H1 (cell line): ENCODE results near the gene GLMP. TPM values are rescaled to one million over a fixed set of nuclear protein-coding genes. Genes with fewer than 3 reads are reported as not detected.

Experiments used
- CTCF ChIA-PET: fragments of 300-600 bp; sonication (Branson Sonifier 250); formaldehyde crosslinking; loops from one replicate; lab custom pipeline; 2021; ENCODE audit not compliant: partially characterized antibody; lab: Charles Lee
- POLR2A ChIA-PET: fragments of 300-600 bp; sonication (Branson Sonifier 250); formaldehyde crosslinking; loops from one replicate; lab custom pipeline; 2021; ENCODE audit warnings: inconsistent platforms; ENCODE audit not compliant: partially characterized antibody; lab: Charles Lee
- DNase-seq, 2 experiments: peaks; one replicate each; pipeline versions ENCODE4 v3.0.0 to v3.0.0-alpha.2; 2010 to 2022; ENCODE audit warnings: low spot score in 2 of 2, low read depth in 1 of 2, mixed read lengths in 1 of 2
- FAIRE-seq: peaks from 2 replicates; lab custom pipeline; 2011; peaks lifted over from hg19 to GRCh38; lab: Jason Lieb, UNC
- H2AFZ ChIP-seq: 2 replicates; pipeline ENCODE4 v1.8.1; 2012; ENCODE audit warnings: low read length, inconsistent platforms
- H2AK5ac ChIP-seq: 2 replicates; pipeline ENCODE4 v1.6.1; 2013; ENCODE audit warnings: low read depth, low read length
- H2BK120ac ChIP-seq: replicated peaks from 2 replicates; pipeline ENCODE3; 2013; ENCODE audit warnings: low read depth, low read length, inconsistent platforms
- H2BK12ac ChIP-seq: 2 replicates; pipeline ENCODE4 v1.6.1; 2013; ENCODE audit warnings: low read depth, low read length
- H2BK15ac ChIP-seq: 2 replicates; pipeline ENCODE4 v1.6.1; 2013; ENCODE audit warnings: low read length
- H2BK20ac ChIP-seq: 2 replicates; pipeline ENCODE4 v1.6.1; 2013; ENCODE audit warnings: low read length
- H2BK5ac ChIP-seq: 2 replicates; pipeline ENCODE4 v1.6.1; 2013; ENCODE audit warnings: low read depth, low read length
- H3K14ac ChIP-seq: 2 replicates; pipeline ENCODE4 v1.6.1; 2013; ENCODE audit warnings: inconsistent platforms; ENCODE audit not compliant: insufficient read length
- H3K18ac ChIP-seq: 2 replicates; pipeline ENCODE4 v1.6.1; 2013; ENCODE audit warnings: low read length; ENCODE audit errors: extremely low read depth
- H3K23ac ChIP-seq: 2 replicates; pipeline ENCODE4 v1.6.1; 2013; ENCODE audit warnings: inconsistent platforms; ENCODE audit not compliant: insufficient read length
- H3K23me2 ChIP-seq: 2 replicates; pipeline ENCODE4 v1.6.1; 2013; ENCODE audit warnings: low read depth, low read length
- H3K27ac ChIP-seq: 2 replicates; pipeline ENCODE4 v1.6.1; 2011; ENCODE audit warnings: low read depth, low read length, inconsistent platforms
- H3K27me3 ChIP-seq, 4 experiments: replicated peaks in 1 of 4; 1 replicate in 1 of 4; 2 replicates in 3 of 4; pipeline versions ENCODE4 v1.6.1 to v1.8.1; 2011 to 2013; ENCODE audit warnings: low read length in 3 of 4, mild to moderate bottlenecking in 3 of 4, inconsistent platforms in 2 of 4, mixed read lengths in 2 of 4, moderate library complexity in 1 of 4; ENCODE audit not compliant: control insufficient read depth in 3 of 4, insufficient read depth in 3 of 4; ENCODE audit errors: extremely low read depth in 1 of 4
- H3K36me3 ChIP-seq, 4 experiments: 2 replicates each; pipeline versions ENCODE4 v1.6.1 to v1.8.1; 2011 to 2013; ENCODE audit warnings: mild to moderate bottlenecking in 4 of 4, low read length in 3 of 4, moderate library complexity in 2 of 4, control low read depth in 1 of 4, inconsistent platforms in 1 of 4; ENCODE audit not compliant: insufficient read depth in 4 of 4, control insufficient read depth in 2 of 4
- H3K4ac ChIP-seq: replicated peaks from 2 replicates; pipeline ENCODE3; 2013; ENCODE audit warnings: low read length, low read depth, mixed read lengths, inconsistent platforms; ENCODE audit not compliant: insufficient read length
- H3K4me1 ChIP-seq, 4 experiments: replicated peaks in 1 of 4; 1 replicate in 1 of 4; 2 replicates in 3 of 4; pipeline versions ENCODE4 v1.6.1 to v1.8.1; 2011 to 2013; ENCODE audit warnings: low read length in 3 of 4, inconsistent platforms in 2 of 4, mixed read lengths in 1 of 4; ENCODE audit not compliant: insufficient read depth in 4 of 4, control insufficient read depth in 3 of 4
- H3K4me2 ChIP-seq, 2 experiments: 2 replicates each; pipeline versions ENCODE4 v1.6.1 to v1.8.1; 2011 to 2013; ENCODE audit warnings: low read depth in 2 of 2, low read length in 2 of 2, control low read depth in 1 of 2, inconsistent platforms in 1 of 2, mild to moderate bottlenecking in 1 of 2; ENCODE audit not compliant: insufficient read depth in 1 of 2
- H3K4me3 ChIP-seq, 4 experiments: fragments of 200-600, 300-600 bp in 1 of 4; sonication (generic), shearing (Covaris generic), sonication (Bioruptor Twin) in 1 of 4; 2 replicates each; pipeline versions ENCODE4 v1.5.1 to v1.8.1; 2011 to 2016; ENCODE audit warnings: low read length in 4 of 4, low read depth in 3 of 4, control low read depth in 2 of 4, inconsistent platforms in 2 of 4, mild to moderate bottlenecking in 2 of 4, mixed read lengths in 1 of 4, moderate library complexity in 1 of 4; ENCODE audit not compliant: insufficient read depth in 2 of 4; ENCODE audit errors: extremely low read depth in 1 of 4
- H3K56ac ChIP-seq: replicated peaks from 2 replicates; pipeline ENCODE3; 2013; ENCODE audit warnings: low read depth, mild to moderate bottlenecking, mixed read lengths, low read length, inconsistent platforms; ENCODE audit not compliant: insufficient read length
- H3K79me1 ChIP-seq: 2 replicates; pipeline ENCODE4 v1.6.1; 2013; ENCODE audit warnings: low read depth, low read length, control low read depth
- H3K79me2 ChIP-seq, 2 experiments: 2 replicates each; pipeline versions ENCODE4 v1.6.1 to v1.8.1; 2012 to 2013; ENCODE audit warnings: low read length in 2 of 2, mild to moderate bottlenecking in 2 of 2, inconsistent platforms in 1 of 2; ENCODE audit not compliant: insufficient read depth in 2 of 2, control insufficient read depth in 1 of 2
- H3K9ac ChIP-seq, 4 experiments: replicated peaks in 1 of 4; 1 replicate in 1 of 4; 2 replicates in 3 of 4; pipeline versions ENCODE4 v1.6.1 to v1.8.1; 2011 to 2013; ENCODE audit warnings: low read depth in 3 of 4, low read length in 3 of 4, control low read depth in 2 of 4, mild to moderate bottlenecking in 2 of 4, moderate library complexity in 2 of 4, inconsistent platforms in 1 of 4; ENCODE audit errors: extremely low read depth in 1 of 4
- H3K9me3 ChIP-seq, 2 experiments: 2 replicates each; pipeline versions ENCODE4 v1.6.1 to v1.8.1; 2012 to 2013; ENCODE audit warnings: mild to moderate bottlenecking in 2 of 2, moderate library complexity in 2 of 2, control low read depth in 1 of 2, inconsistent platforms in 1 of 2, low read depth in 1 of 2, low read length in 1 of 2, mixed read lengths in 1 of 2; ENCODE audit not compliant: insufficient read depth in 2 of 2
- H4K20me1 ChIP-seq, 2 experiments: replicated peaks in 1 of 2; 2 replicates each; pipeline versions ENCODE3 to v1.8.1; 2011 to 2013; ENCODE audit warnings: inconsistent platforms in 2 of 2, low read length in 2 of 2, mild to moderate bottlenecking in 1 of 2; ENCODE audit not compliant: insufficient read depth in 2 of 2, control insufficient read depth in 1 of 2
- H4K5ac ChIP-seq: 2 replicates; pipeline ENCODE4 v1.6.1; 2013; ENCODE audit warnings: low read length, low read depth, mixed read lengths, inconsistent platforms; ENCODE audit not compliant: insufficient read length
- H4K8ac ChIP-seq: 2 replicates; pipeline ENCODE4 v1.8.0; 2013; ENCODE audit warnings: mild to moderate bottlenecking, moderate library complexity, low read length, inconsistent platforms; ENCODE audit not compliant: insufficient read depth; ENCODE audit errors: extremely low read depth
- H4K91ac ChIP-seq: replicated peaks from 2 replicates; pipeline ENCODE3; 2013; ENCODE audit warnings: low read length, mixed read lengths, inconsistent platforms; ENCODE audit not compliant: insufficient read length
- EGR1 ChIP-seq: IDR thresholded peaks from 2 replicates; pipeline ENCODE4 v1.6.1; 2011; ENCODE audit warnings: low read depth, low read length, borderline replicate concordance
- TAF1 ChIP-seq: IDR thresholded peaks from 2 replicates; pipeline ENCODE4 v1.6.1; 2011; ENCODE audit warnings: mild to moderate bottlenecking, low read depth, low read length
- WGBS, 2 experiments: shearing (Covaris generic) in 1 of 2; methylation state at CpG; one replicate each; pipeline versions ENCODE4 v1.1.6 to v1.1.7; 2013 to 2015; ENCODE audit warnings: low lambda C conversion rate in 2 of 2, mixed read lengths in 2 of 2, inconsistent platforms in 1 of 2, low coverage in 1 of 2, missing lambda C conversion rate in 1 of 2; ENCODE audit not compliant: insufficient replicate concordance in 2 of 2, insufficient coverage in 1 of 2, insufficient read length in 1 of 2; ENCODE audit errors: extremely low coverage in 1 of 2, missing lambda C conversion rate in 1 of 2; 5-methylcytosine and 5-hydroxymethylcytosine counted together
- polyA plus RNA-seq, 7 experiments: library from polyadenylated mRNA; depleted of rRNA in 3 of 7; stranded (reverse) in 5 of 7; unstranded in 2 of 7; fragments of >200 nt in 5 of 7; fragments of 200-250 nt in 2 of 7; gene quantifications; 1 replicate in 5 of 7; 2 replicates in 1 of 7; 4 replicates in 1 of 7; pipeline versions ENCODE4 v1.2.1 to v1.2.3, GENCODE V29; 2011 to 2013; ENCODE audit warnings: missing spikeins in 2 of 7, mixed read lengths in 2 of 7
- total RNA-seq: library from RNA; stranded (reverse); fragmentation: NEBNext Ultra II Directional; extraction: Animal tissue kit (Norgen Biotek cat#: 25700); gene quantifications from 2 replicates; pipeline ENCODE4 v1.2.1, GENCODE V29; 2021
- TF ChIP-seq, protein P1 (sequence below), 3 experiments: IDR thresholded peaks; 1 replicate in 2 of 3; 2 replicates in 1 of 3; pipeline versions ENCODE4 v1.5.1 to v1.6.1; 2011; ENCODE audit warnings: low read length in 3 of 3, mild to moderate bottlenecking in 3 of 3, inconsistent platforms in 2 of 3, low read depth in 1 of 3, moderate library complexity in 1 of 3; ENCODE audit not compliant: insufficient read depth in 1 of 3; ENCODE audit errors: control extremely low read depth in 1 of 3

Gene GLMP
- total and polyA plus RNA-seq, 2 of the 8 experiments (the other 6 are each of a cell fraction or from before 2014, with no cell fraction given), result 48.1 to 59.5 TPM

DNA sequence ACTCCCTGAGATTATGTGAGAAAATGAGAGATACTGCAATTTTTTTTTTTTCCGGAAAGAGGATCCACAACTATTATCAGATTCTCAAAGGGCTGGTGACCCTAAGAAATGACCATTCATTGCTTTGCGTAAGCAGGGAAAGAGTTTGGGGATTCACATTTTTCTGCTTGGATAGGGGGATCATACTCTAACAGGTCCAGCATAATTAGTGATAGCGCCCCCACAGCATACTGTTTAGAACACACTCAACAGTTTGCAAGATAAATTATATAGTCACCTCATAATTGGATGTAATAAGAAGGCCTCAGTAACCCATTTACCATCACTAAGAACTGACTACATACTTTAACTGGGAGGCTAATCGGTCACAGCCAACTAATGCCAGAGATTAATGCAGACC, 40.8 kb upstream of the GLMP start:
- no peaks in the 10 kb centered on the region for H3K9me3 ChIP-seq
- H3K4me1 ChIP-seq, result 0 out of 7 replicates have a peak, but pooled peaks cover 0 to 2% (median 0%) of the 10 kb centered on the region in 4 experiments
- no peak overlapping the region for H4K5ac ChIP-seq
- H2BK12ac ChIP-seq, result no peak overlapping the region
- 77% methylated on average over 4 of the region's 4 CpGs; no CpG with 5 or more reads in 1 of the 2 experiments for WGBS, 2 experiments
- H3K79me2 ChIP-seq, result peaks cover 21 to 43% of the 10 kb centered on the region in 2 experiments
- no peak overlapping the region for H2BK20ac ChIP-seq
- H2BK5ac ChIP-seq, result no peak overlapping the region
- no peak overlapping the region for H3K56ac ChIP-seq
- peaks cover 6 to 45% (median 32%) of the 10 kb centered on the region in 4 experiments for H3K36me3 ChIP-seq
- H3K23me2 ChIP-seq, result peaks cover 7% of the 10 kb centered on the region
- H3K27me3 ChIP-seq, result no peaks in the 10 kb centered on the region
- H2AK5ac ChIP-seq, result no peak overlapping the region
- no peak overlapping the region for H3K9ac ChIP-seq
- H4K91ac ChIP-seq, result no peak overlapping the region
- H4K20me1 ChIP-seq, result peaks cover 7 to 9% of the 10 kb centered on the region in 2 experiments
- no peak overlapping the region for H4K8ac ChIP-seq
- ChIA-PET POLR2A (interaction anchor here (0.7 to 4.1 kb wide), 5 partner anchors 10 to 54 kb away, joined by 3 to 26 read pairs (median 3); partner anchors contain the start of genes SMG5 and TMEM79), CTCF (interaction anchor here (0.7 to 3.0 kb wide), 12 partner anchors 8 to 130 kb away, joined by 3 to 24 read pairs (median 4); no protein-coding TSS in a partner anchor)
- no peak overlapping the region for H2BK15ac ChIP-seq
- no peak overlapping the region for H2BK120ac ChIP-seq
- no peak overlapping the region for H3K23ac ChIP-seq
- H2AFZ ChIP-seq, result no peak overlapping the region
- no peak for FAIRE-seq
- H3K4ac ChIP-seq, result no peak overlapping the region
- H3K14ac ChIP-seq, result no peak overlapping the region
- H3K79me1 ChIP-seq, result 0 out of 2 replicates have a peak, but pooled peaks cover 2% of the 10 kb centered on the region
- peak overlapping the region; percentile 68 to 72 for H3K4me2 ChIP-seq
- no peak for DNase-seq
- H3K27ac ChIP-seq, result no peak overlapping the region
- H3K4me3 ChIP-seq, result peak overlapping the region; percentile 83 to 100 (median 94); a peak in 5 of 8 replicates
- TF ChIP-seq TAF1, result no peak
- TF ChIP-seq EGR1, result no peak
- TF ChIP-seq, protein P1, sequence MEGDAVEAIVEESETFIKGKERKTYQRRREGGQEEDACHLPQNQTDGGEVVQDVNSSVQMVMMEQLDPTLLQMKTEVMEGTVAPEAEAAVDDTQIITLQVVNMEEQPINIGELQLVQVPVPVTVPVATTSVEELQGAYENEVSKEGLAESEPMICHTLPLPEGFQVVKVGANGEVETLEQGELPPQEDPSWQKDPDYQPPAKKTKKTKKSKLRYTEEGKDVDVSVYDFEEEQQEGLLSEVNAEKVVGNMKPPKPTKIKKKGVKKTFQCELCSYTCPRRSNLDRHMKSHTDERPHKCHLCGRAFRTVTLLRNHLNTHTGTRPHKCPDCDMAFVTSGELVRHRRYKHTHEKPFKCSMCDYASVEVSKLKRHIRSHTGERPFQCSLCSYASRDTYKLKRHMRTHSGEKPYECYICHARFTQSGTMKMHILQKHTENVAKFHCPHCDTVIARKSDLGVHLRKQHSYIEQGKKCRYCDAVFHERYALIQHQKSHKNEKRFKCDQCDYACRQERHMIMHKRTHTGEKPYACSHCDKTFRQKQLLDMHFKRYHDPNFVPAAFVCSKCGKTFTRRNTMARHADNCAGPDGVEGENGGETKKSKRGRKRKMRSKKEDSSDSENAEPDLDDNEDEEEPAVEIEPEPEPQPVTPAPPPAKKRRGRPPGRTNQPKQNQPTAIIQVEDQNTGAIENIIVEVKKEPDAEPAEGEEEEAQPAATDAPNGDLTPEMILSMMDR (IDR thresholded peaks at IDR 0.05; ENCODE audit: control extremely low read depth in 1 of 3, insufficient read depth in 1 of 3, low read depth in 1 of 3, low read length in 3 of 3), result peak in 2 of 3 experiments; percentile 1 to 49; a peak in 1 of 4 replicates
- no peak overlapping the region for H3K18ac ChIP-seq
